AG10803 (cell line): ENCODE measurements around the gene ADCK2.
A peak's percentile ranks its signal among the peaks of the same experiment; 100 is the strongest.

Experiments
- DNase-seq: peaks from one replicate; pipeline ENCODE4 v3.0.0; 2010; ENCODE audit warnings: low read depth
- H3K4me3 ChIP-seq: 2 replicates; pipeline ENCODE4 v1.5.1; 2011; ENCODE audit warnings: mild to moderate bottlenecking, low read length, control low read depth
- CTCF ChIP-seq: conservative IDR thresholded peaks from 2 replicates; pipeline ENCODE4 v1.5.1; 2011; ENCODE audit warnings: mild to moderate bottlenecking, low read length, control low read depth, inconsistent platforms

The ADCK2 gene

DNA sequence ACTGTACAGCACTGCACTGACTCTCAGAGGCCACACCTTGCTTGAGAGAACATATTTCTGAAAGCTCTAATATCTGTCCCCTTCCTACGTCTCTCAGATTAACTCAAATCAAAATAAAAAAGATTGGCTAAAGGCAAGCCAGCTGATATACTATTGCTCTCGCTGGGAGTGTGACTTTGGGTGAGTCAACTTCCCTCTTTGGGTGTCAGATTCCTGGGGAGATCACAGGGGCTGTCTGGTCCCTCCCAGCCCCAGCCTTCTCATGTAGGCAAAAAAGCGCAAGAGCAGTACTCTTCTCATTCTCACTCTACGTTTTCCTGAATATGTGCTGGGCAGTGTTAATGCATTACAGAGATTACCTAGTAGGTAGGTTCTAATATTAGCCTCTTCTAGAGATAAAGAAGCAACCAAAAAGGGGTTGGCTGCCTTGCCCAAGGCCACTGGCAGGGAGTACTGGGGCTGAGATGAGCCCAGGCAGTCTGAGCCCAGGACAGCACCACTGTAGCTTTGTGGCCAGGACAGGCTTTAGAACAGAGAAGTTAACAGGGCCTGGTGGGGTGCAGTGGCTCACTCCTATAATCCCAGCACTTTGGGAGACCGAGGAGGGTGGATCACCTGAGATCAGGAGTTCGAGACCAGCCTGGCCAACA is 23.1 kb upstream of the ADCK2 start:
- H3K4me3 ChIP-seq, result no peak overlapping the region
- no peak for DNase-seq
- no peak for TF ChIP-seq CTCF

- no peak overlapping the region for H3K4me3 ChIP-seq
- no peak for DNase-seq
- TF ChIP-seq CTCF, result no peak
Observed at GRCh38 chr7:140650367-140650766, 22.4 kb upstream of the ADCK2 start.

DNA sequence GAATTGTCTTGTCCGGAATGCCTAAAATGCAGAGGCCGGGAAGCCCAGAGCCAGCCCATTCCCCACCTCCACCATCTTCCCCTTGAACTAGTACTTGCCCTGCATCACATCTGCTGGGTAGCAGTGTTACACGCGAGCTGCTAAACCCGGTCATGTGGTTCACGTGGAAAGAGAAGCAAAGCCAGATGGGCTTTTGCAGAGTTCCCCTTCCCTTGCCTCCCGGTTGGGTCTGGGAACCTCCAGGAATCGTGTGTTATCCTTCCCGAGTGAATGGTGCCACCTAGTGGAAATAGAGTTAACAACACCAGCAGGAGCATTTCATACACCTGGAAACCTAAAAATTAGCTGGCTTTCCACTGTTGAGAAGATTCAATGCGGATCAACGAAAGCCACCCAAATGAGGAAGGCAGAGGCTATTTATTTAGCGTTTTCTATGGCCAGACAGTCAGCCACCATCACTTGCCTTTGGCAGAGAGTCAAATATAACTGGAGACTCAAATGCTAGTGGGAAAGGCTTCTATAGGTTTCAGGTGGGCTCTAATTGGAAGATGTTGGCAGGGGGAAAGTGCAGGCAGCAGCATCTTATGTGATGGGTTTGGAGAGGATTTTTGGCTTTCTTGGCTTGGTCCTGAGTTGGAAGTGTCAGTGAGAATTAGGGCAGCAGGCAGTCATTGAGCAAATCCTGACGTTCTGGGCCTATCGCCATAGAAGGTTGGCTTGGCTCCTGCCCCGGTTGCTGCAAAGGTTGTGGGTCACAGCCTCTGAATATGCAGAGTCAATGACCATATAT is 19.2 kb upstream of the ADCK2 start:
- H3K4me3 ChIP-seq, result no peak overlapping the region
- DNase-seq, result peak; percentile 86
- peak; percentile 93 for TF ChIP-seq CTCF

DNA sequence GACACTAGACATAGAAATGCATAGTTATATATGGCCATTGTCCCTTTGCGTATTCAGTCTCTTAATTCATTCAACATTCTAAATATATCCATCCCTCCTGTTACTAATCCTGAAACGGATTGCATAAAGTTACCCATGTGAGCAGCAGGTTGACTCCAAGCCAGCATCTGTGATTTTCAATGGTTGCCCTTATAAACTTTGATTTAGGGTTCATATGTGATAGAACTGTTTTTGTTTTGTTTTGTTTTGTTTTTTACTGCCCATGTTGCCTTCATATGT is 18.7 kb upstream of the ADCK2 start:
- no peak for DNase-seq
- TF ChIP-seq CTCF, result no peak
- H3K4me3 ChIP-seq, result no peak overlapping the region

DNA sequence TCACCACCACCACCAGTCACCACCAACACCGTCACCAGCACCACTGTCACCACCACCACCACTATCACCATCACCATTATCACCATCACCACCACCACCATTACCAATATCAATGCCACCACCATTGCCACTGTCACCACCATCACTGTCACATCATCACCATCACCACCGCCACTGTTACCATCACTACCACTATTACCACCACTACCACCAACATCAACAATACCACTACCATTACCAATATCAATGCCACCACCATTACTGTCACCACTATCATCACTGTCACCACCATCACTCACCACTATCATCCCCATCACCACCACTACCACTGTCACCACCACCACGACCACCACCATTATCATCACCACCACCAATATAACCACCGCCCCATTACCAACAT is 18.1 kb upstream of the ADCK2 start:
- H3K4me3 ChIP-seq, result no peak overlapping the region
- TF ChIP-seq CTCF, result no peak
- no peak for DNase-seq

DNA sequence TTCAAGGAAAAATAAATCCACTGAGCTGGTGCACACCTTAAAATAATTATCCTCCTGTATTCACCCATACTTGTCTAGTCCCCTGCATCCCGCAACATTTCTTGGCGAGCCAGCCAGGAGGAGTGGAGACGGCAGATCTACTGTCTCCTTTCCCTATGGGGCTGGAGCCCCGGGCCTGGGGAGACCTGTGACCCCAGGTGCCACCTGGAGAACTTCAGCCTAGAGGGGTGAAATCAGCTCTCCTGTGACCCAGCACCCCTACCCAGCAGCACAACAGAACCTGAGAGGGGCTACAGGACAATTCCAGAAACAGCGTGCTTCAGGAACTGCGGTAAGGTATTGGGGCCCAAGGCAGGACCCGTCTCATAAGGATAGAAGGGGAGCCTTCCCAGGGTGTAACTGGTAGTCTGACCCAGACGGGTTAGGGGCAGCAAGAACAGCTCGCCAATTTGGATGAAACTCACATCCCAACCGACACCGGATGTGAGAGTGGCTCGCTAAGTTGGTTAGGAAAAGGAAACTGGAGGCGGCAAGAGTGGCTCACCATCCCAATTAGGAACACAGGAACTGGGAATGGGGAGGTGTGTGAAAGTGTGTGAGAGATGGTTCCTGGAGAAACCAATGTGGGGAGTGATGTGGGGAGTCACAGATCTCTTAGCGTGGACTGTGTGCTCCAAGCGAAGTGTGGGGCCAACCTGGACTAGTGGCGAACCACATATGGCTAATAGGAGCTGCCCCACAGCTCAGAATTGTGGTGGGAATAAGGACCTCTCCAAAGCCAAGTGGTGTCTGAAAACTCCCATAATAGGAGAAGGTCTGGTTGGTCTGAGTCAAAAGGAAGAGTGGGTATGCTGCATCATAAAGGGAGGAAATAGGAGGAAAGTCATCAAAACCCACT is 17.0 kb upstream of the ADCK2 start:
- DNase-seq, result no peak
- no peak for TF ChIP-seq CTCF
- H3K4me3 ChIP-seq, result no peak overlapping the region
